ENCODE measurements around the gene PMAIP1. TPM values are rescaled to one million over a fixed set of nuclear protein-coding genes. Genes with fewer than 3 reads are reported as not detected.

Gene PMAIP1
- total and polyA plus RNA-seq, 9 of the 15 experiments (the other 6 are each of a cell fraction or from before 2014, with no cell fraction given), result 8.0 to 22.9 (median 14.9) TPM

DNA sequence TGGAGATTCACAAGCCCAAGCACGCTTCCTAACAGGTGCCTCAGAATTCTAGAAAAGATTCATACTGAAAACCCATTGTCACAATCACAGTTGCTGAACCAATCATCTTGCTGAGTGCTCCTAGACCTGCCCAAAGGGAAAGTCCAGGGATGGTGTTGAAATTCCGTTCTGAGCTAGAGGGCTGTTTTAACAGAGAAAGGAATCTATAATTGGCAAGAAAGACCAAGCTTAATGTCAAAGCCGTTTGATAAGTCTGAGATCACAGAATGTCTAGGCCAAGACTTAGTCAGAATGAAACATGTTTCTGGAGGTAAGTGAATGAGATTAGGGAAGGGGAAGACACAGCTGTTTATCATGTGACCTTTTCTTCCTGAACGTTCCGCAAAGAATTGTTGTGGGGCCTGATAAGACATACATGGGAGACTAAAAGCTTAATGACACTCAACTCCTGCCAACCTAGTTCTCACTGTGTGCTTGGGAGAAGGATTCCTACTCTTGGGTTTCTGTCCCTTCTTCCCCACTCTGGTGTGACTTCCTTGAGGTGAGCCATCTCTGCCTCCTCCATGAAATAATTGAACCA is 27.5 kb downstream of the PMAIP1 start:
- Histone ChIP-seq H3K9ac (ENCODE audit: insufficient read depth in 1 of 2, low read depth in 2 of 2, low read length in 2 of 2) (no peak overlapping the region), H3K4me2 (ENCODE audit: insufficient read depth, low read length) (no peak overlapping the region; the same call in 1 of the 2 replicates), H3K4me3 (no peak overlapping the region), H3K36me3 (ENCODE audit: control insufficient read depth, insufficient read depth, low read length) (no peaks in the 10 kb centered on the region), H3K27me3 (ENCODE audit: control insufficient read depth in 2 of 2, insufficient read depth in 2 of 2, low read length in 2 of 2) (no peaks in the 10 kb centered on the region), H4K20me1 (replicated peaks; ENCODE audit: control insufficient read depth, insufficient read depth, low read length) (no peaks in the 10 kb centered on the region), H3K4me1 (replicated peaks in 1 of 2; ENCODE audit: control insufficient read depth in 2 of 2, insufficient read depth in 2 of 2, low read length in 2 of 2) (peaks cover 0 to 12% of the 10 kb centered on the region in 2 experiments; a peak in 2 of 5 replicates), H3K79me2 (ENCODE audit: control insufficient read depth, insufficient read depth, low read length) (no peaks in the 10 kb centered on the region), H3K27ac (ENCODE audit: extremely low read depth, low read depth, low read length) (no peak overlapping the region), H2AFZ (ENCODE audit: low read depth, low read length) (peak overlapping the region; percentile 66), H3K9me1 (ENCODE audit: control insufficient read depth, insufficient read depth, low read length) (no peaks in the 10 kb centered on the region), H3K9me3 (replicated peaks; ENCODE audit: control insufficient read depth, insufficient read depth, low read depth, low read length) (no peaks in the 10 kb centered on the region)
- POLR2A ChIA-PET, result interaction anchor here (1.4 to 1.5 kb wide), 2 partner anchors 8 to 27 kb away, joined by 5 read pairs; partner anchors contain the start of gene PMAIP1
- intact Hi-C loops (cut with micrococcal nuclease) (no loop called here), in situ Hi-C loops (cut with MboI) (no loop called here)
- peak; percentile 75 for FAIRE-seq
- no TSS peak for BruUV-seq (replicated peaks)
- WGBS (ENCODE audit: insufficient coverage, low coverage, missing lambda C conversion rate), result 12% methylated on average over 5 of the region's 5 CpGs
- peak in 1 of 4 experiments; percentile 32 for DNase-seq (ENCODE audit: extremely low read depth in 1 of 4, low spot score in 3 of 4)
- CTCF ChIA-PET (ENCODE audit: low intra/inter-chr PET ratio), result no interaction called here
- peak; percentile 55 for ATAC-seq
- TF ChIP-seq, protein P1, sequence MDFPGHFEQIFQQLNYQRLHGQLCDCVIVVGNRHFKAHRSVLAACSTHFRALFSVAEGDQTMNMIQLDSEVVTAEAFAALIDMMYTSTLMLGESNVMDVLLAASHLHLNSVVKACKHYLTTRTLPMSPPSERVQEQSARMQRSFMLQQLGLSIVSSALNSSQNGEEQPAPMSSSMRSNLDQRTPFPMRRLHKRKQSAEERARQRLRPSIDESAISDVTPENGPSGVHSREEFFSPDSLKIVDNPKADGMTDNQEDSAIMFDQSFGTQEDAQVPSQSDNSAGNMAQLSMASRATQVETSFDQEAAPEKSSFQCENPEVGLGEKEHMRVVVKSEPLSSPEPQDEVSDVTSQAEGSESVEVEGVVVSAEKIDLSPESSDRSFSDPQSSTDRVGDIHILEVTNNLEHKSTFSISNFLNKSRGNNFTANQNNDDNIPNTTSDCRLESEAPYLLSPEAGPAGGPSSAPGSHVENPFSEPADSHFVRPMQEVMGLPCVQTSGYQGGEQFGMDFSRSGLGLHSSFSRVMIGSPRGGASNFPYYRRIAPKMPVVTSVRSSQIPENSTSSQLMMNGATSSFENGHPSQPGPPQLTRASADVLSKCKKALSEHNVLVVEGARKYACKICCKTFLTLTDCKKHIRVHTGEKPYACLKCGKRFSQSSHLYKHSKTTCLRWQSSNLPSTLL (IDR thresholded peaks at IDR 0.05), result no peak
- TF ChIP-seq ESRRA (IDR thresholded peaks at IDR 0.05; ENCODE audit: borderline replicate concordance, low read depth), result no peak
- peak; percentile 16 for TF ChIP-seq MEIS2 (IDR thresholded peaks at IDR 0.05; ENCODE audit: partially characterized antibody)
- TF ChIP-seq, protein P2, sequence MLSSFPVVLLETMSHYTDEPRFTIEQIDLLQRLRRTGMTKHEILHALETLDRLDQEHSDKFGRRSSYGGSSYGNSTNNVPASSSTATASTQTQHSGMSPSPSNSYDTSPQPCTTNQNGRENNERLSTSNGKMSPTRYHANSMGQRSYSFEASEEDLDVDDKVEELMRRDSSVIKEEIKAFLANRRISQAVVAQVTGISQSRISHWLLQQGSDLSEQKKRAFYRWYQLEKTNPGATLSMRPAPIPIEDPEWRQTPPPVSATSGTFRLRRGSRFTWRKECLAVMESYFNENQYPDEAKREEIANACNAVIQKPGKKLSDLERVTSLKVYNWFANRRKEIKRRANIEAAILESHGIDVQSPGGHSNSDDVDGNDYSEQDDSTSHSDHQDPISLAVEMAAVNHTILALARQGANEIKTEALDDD (IDR thresholded peaks at IDR 0.05), result 0 out of 2 replicates have a peak, but pooled peaks have one; percentile 12
- TF ChIP-seq TEAD4 (IDR thresholded peaks at IDR 0.05; ENCODE audit: low read length), result peak; percentile 67
- TF ChIP-seq TEAD4 (CRISPR knock-in tag; IDR thresholded peaks at IDR 0.05; ENCODE audit: borderline replicate concordance), result no peak
- TF ChIP-seq, protein P3, sequence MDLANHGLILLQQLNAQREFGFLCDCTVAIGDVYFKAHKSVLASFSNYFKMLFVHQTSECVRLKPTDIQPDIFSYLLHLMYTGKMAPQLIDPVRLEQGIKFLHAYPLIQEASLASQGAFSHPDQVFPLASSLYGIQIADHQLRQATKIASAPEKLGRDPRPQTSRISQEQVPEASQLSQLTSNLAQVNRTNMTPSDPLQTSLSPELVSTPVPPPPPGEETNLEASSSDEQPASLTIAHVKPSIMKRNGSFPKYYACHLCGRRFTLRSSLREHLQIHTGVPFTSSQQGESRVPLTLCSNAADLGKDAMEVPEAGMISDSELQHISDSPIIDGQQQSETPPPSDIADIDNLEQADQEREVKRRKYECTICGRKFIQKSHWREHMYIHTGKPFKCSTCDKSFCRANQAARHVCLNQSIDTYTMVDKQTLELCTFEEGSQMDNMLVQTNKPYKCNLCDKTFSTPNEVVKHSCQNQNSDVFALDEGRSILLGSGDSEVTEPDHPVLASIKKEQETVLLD (IDR thresholded peaks at IDR 0.05), result no peak
- peak; percentile 82 for TF ChIP-seq CBFA2T3 (IDR thresholded peaks at IDR 0.05)
- no peak for TF ChIP-seq RBM34 (IDR thresholded peaks at IDR 0.05; ENCODE audit: borderline replicate concordance, insufficient read depth, low read length)
- TF ChIP-seq, protein P4, sequence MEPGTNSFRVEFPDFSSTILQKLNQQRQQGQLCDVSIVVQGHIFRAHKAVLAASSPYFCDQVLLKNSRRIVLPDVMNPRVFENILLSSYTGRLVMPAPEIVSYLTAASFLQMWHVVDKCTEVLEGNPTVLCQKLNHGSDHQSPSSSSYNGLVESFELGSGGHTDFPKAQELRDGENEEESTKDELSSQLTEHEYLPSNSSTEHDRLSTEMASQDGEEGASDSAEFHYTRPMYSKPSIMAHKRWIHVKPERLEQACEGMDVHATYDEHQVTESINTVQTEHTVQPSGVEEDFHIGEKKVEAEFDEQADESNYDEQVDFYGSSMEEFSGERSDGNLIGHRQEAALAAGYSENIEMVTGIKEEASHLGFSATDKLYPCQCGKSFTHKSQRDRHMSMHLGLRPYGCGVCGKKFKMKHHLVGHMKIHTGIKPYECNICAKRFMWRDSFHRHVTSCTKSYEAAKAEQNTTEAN (CRISPR knock-in tag; IDR thresholded peaks at IDR 0.05), result no peak
- no peak for TF ChIP-seq DNMT1 (IDR thresholded peaks at IDR 0.05)
- peak; percentile 54; the same call in 1 of the 2 replicates for TF ChIP-seq RAD51 (IDR thresholded peaks at IDR 0.05; ENCODE audit: borderline replicate concordance, low read depth)
- TF ChIP-seq, protein P5, sequence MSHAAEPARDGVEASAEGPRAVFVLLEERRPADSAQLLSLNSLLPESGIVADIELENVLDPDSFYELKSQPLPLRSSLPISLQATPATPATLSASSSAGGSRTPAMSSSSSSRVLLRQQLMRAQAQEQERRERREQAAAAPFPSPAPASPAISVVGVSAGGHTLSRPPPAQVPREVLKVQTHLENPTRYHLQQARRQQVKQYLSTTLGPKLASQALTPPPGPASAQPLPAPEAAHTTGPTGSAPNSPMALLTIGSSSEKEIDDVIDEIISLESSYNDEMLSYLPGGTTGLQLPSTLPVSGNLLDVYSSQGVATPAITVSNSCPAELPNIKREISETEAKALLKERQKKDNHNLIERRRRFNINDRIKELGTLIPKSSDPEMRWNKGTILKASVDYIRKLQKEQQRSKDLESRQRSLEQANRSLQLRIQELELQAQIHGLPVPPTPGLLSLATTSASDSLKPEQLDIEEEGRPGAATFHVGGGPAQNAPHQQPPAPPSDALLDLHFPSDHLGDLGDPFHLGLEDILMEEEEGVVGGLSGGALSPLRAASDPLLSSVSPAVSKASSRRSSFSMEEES (CRISPR knock-in tag; IDR thresholded peaks at IDR 0.05), result peak; percentile 92
- TF ChIP-seq ZKSCAN3 (CRISPR knock-in tag; IDR thresholded peaks at IDR 0.05), result no peak
- peak; percentile 6 for TF ChIP-seq NFYB (IDR thresholded peaks at IDR 0.05; ENCODE audit: extremely low read depth, insufficient read length)
- peak; percentile 65 for TF ChIP-seq TAL1 (IDR thresholded peaks at IDR 0.05)
